HS-5 (cell line): ENCODE data around the gene TICAM2.

Source experiments
- DNase-seq: peaks from one replicate; pipeline ENCODE4 v3.0.0-alpha.2; 2012; ENCODE audit warnings: low read depth

Gene TICAM2

DNA sequence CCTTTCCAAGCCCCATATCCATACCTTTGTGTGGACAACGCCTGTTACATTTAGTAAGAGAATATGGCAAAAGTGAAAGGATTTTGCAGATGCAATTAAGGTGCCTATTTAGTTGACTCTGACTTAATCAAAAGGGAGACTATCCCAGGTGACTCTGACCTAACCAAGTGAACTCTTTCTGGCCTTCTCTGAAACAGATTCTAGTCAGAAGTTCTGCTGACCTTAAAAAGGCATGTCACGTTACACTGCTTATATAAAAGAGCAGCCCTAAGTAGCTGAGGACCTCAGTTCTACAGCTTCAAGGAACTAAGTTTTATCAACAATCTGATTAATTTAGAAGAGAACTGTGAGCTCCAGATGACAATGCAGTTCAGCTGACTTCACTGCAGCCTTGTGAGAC, 5.7 kb upstream of the TICAM2 start:
- no peak for DNase-seq

GRCh38 chr5:115605436-115605835, 3.2 kb upstream of the TICAM2 start:
- DNase-seq: no peak

GRCh38 chr5:115602591-115603125, 379 bp upstream of the TICAM2 start:
- no peak for DNase-seq

GRCh38 chr5:115600766-115601165, 1.5 kb downstream of the TICAM2 start:
- DNase-seq: no peak

DNA sequence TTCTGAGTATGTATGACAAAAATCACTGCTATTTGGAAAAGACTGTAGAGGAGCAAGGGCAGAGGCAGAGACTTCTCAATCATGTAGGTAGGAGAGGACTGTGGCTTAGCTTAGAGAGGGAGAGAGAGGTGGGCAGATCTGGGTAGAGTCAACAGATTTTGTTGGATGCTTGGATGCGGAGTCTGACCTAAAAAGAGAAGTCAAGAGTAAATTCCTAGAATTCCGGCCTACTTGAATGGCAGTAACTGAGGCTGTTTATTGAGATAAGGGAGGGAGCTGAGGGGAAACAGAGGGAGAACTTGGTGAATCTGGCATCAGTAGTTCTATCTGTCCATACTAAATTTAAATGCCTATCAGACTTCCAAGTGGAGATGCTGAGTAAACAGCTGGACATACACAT, 2.4 kb downstream of the TICAM2 start:
- DNase-seq: no peak

GRCh38 chr5:115599502-115599901, 2.8 kb downstream of the TICAM2 start:
- DNase-seq: no peak

GRCh38 chr5:115594128-115595047, 7.9 kb downstream of the TICAM2 start:
- no peak for DNase-seq

DNA sequence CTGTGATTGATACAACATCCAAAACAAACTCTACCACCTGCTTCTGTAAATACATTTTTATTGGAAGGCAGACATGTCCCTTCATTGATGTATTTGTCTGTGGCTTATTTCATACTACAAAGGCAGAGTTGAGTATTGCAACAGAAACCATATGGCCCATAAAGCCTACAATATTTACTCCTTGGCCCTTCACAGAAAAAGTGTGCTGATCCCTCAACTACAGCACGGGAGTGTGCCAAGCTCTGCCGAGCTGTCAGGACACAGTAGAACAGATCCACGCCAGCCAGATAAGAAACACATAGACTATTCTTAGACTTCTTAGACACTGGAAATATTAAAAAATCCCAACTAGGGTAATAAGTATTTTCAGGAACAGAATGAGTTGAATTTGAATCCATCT, 13.2 kb downstream of the TICAM2 start:
- no peak for DNase-seq

DNA sequence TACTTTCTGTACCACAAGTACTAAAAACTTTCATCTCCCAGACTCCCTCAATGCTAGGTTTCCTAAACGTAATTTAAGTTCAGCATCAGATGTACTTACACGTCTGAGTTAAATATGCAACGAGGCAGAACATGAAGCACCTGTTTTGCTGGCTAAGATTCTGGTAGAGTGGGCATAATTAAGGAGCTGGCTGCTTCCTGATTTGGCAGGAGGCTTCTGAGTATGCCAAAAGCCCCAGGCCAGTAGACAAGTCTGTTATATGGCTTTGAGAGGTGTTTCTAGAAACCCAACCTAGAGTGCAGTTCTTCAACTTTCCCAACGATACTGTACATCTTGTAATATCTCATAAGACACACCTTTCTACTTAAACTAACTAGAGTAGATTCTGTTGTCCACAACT, 13.6 kb downstream of the TICAM2 start:
- DNase-seq: no peak

- DNase-seq: no peak
These were observed 15.6 kb downstream of the TICAM2 start for GRCh38 chr5:115586525-115587146.

GRCh38 chr5:115585265-115585664, 17.0 kb downstream of the TICAM2 start:
- no peak for DNase-seq

GRCh38 chr5:115584501-115584900, 17.8 kb downstream of the TICAM2 start:
- DNase-seq: no peak

- DNase-seq: peak; percentile 46
These were observed 18.8 kb downstream of the TICAM2 start for GRCh38 chr5:115583474-115583873.

DNA sequence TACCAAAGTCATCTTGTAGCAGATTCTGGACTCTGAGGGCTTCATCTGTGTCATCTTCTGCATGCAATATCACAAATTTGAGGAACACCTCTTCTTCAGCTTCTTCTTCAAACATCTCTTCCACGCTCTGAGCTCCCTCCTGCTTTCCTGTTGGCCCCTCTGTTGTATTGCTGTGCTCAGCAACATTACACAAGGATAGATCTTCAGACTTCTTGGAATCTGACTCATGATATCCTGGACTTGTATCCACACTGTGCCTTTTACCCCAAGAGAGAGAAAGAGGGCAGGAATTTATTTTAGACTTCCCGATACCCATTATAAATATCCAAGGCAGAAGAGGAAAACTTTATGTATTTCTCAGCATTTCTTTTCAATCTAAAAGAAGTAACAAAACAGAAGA, 21.3 kb downstream of the TICAM2 start:
- DNase-seq: no peak

DNA sequence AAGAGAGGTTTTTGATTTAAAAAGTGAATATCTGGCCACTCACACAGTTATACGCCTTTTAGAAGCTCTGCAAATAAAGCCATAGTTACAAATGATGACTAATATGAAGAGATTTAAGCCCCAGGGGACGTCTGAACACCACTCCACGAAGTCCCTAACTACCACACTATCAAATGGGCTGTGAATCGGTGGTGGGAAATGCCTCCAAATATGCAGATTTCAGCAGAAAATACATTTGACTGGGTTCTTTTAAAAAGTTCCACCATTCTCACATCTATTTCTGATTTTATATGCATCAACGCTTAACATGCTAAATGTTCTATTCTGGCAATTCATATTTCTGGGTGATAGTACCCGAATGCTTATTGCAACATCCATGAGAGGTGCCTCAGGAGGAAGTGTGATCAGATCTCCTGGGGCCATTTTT, 22.5 kb downstream of the TICAM2 start:
- no peak for DNase-seq

- DNase-seq: no peak
These were observed 23.1 kb downstream of the TICAM2 start for GRCh38 chr5:115579216-115579615.

GRCh38 chr5:115578657-115579056, 23.6 kb downstream of the TICAM2 start:
- DNase-seq: no peak

GRCh38 chr5:115577741-115578140, 24.5 kb downstream of the TICAM2 start:
- DNase-seq: no peak

GRCh38 chr5:115577329-115577728, 24.9 kb downstream of the TICAM2 start:
- DNase-seq: no peak

- peak; percentile 66 for DNase-seq
These were observed 26.9 kb downstream of the TICAM2 start for GRCh38 chr5:115575167-115576070.

GRCh38 chr5:115573133-115573532, 29.1 kb downstream of the TICAM2 start:
- DNase-seq: peak; percentile 70

DNA sequence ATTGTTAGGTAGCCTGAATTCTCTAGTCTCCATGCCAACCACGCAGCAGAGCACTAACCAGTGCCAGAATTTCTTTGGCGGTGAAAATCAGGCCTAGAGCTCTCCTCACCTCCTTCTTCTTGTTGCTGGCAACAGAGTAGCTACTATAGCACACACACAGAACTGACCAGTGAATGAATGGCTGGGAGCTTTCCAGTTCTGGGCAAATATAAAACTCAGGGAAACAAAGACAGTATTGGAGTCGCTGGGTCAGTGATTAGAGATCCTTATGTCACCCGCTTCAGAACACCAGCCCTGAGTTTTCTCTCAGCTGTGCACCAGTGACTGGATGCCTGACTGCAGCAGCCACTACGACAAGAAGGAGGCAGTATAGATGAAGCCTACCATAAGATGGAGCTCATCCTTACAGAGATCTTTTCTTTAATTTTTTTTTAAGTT, 30.8 kb downstream of the TICAM2 start:
- no peak for DNase-seq
